Endothelial cell of umbilical vein (primary cell): ENCODE data around the gene MYO1C. TPM values are rescaled to one million over a fixed set of nuclear protein-coding genes. Genes with fewer than 3 reads are reported as not detected.

Source experiments
- BruUV-seq: library from RNA; stranded (reverse); fragments of 400-500 nt; replicated peaks from 2 replicates; lab custom pipeline; 2021; lab: Mats Ljungman, UMichigan
- CTCF ChIA-PET: fragments of 300-600, 350-600 bp; sonication (Branson Sonifier 250); formaldehyde crosslinking; loops from one replicate; lab custom pipeline; 2021; ENCODE audit warnings: antibody characterized with exemption, inconsistent platforms; lab: Charles Lee
- POLR2A ChIA-PET: fragments of 300-600, 350-600 bp; sonication (Branson Sonifier 250); formaldehyde crosslinking; loops from one replicate; lab custom pipeline; 2021; ENCODE audit warnings: antibody characterized with exemption, inconsistent platforms; lab: Charles Lee
- DNase-seq: peaks from one replicate; pipeline ENCODE4 v3.0.0-alpha.2; 2011; ENCODE audit warnings: low read depth, low spot score
- FAIRE-seq: peaks from 2 replicates; lab custom pipeline; 2011; peaks lifted over from hg19 to GRCh38; lab: Jason Lieb, UNC
- H2AFZ ChIP-seq: 2 replicates; pipeline ENCODE4 v1.6.0; 2012; ENCODE audit warnings: low read depth, low read length, control low read depth, inconsistent platforms
- H3K27ac ChIP-seq: 2 replicates; pipeline ENCODE4 v1.5.1; 2011; ENCODE audit warnings: low read depth, mild to moderate bottlenecking, control low read depth, low read length, moderate library complexity; ENCODE audit not compliant: insufficient read depth
- H3K27me3 ChIP-seq, 2 experiments: 2 replicates each; pipeline versions ENCODE4 v1.6.0 to v1.6.1; 2011; ENCODE audit warnings: low read length in 2 of 2, mixed read lengths in 1 of 2; ENCODE audit not compliant: control insufficient read depth in 2 of 2, insufficient read depth in 2 of 2
- H3K36me3 ChIP-seq, 2 experiments: 2 replicates in 1 of 2; 3 replicates in 1 of 2; pipeline ENCODE4 v1.5.1; 2011; ENCODE audit warnings: low read length in 2 of 2, mild to moderate bottlenecking in 1 of 2, moderate library complexity in 1 of 2; ENCODE audit not compliant: control insufficient read depth in 2 of 2, insufficient read depth in 2 of 2; ENCODE audit errors: extremely low read depth in 1 of 2
- H3K4me1 ChIP-seq: 3 replicates; pipeline ENCODE4 v1.5.1; 2011; ENCODE audit warnings: mild to moderate bottlenecking, low read length; ENCODE audit not compliant: control insufficient read depth, insufficient read depth; ENCODE audit errors: extremely low read depth
- H3K4me2 ChIP-seq: 2 replicates; pipeline ENCODE4 v1.6.1; 2011; ENCODE audit warnings: low read length, control low read depth, mixed read lengths; ENCODE audit not compliant: insufficient read depth
- H3K4me3 ChIP-seq, 3 experiments: fragments of 200-600 bp in 1 of 3; sonication (generic), shearing (Covaris generic) in 1 of 3; replicated peaks in 1 of 3; 2 replicates each; pipeline ENCODE4 v1.5.1; 2011 to 2016; ENCODE audit warnings: control low read depth in 3 of 3, low read length in 3 of 3, mild to moderate bottlenecking in 2 of 3, inconsistent platforms in 1 of 3, low read depth in 1 of 3, moderate library complexity in 1 of 3; ENCODE audit not compliant: insufficient read depth in 1 of 3
- H3K79me2 ChIP-seq: 2 replicates; pipeline ENCODE4 v1.6.0; 2012; ENCODE audit warnings: low read length, inconsistent platforms; ENCODE audit not compliant: control insufficient read depth, insufficient read depth
- H3K9ac ChIP-seq: replicated peaks from 2 replicates; pipeline ENCODE3; 2011; ENCODE audit warnings: low read length, control low read depth; ENCODE audit not compliant: insufficient read depth; ENCODE audit errors: extremely low read depth
- H3K9me1 ChIP-seq: replicated peaks from 3 replicates; pipeline ENCODE4 v1.6.0; 2011; ENCODE audit warnings: mild to moderate bottlenecking, low read length; ENCODE audit not compliant: control insufficient read depth, insufficient read depth; ENCODE audit errors: extremely low read depth
- H3K9me3 ChIP-seq: replicated peaks from 2 replicates; pipeline ENCODE4 v1.5.1; 2012; ENCODE audit warnings: low read length, inconsistent platforms; ENCODE audit not compliant: control insufficient read depth, insufficient read depth
- H4K20me1 ChIP-seq: replicated peaks from 2 replicates; pipeline ENCODE3; 2011; ENCODE audit warnings: mild to moderate bottlenecking, low read length; ENCODE audit not compliant: control insufficient read depth, insufficient read depth; ENCODE audit errors: extremely low read depth
- EZH2 ChIP-seq: IDR thresholded peaks from 2 replicates; pipeline ENCODE4 v1.6.1; 2012; ENCODE audit warnings: borderline replicate concordance, low read depth, mild to moderate bottlenecking, moderate library complexity, low read length, inconsistent platforms; ENCODE audit not compliant: severe bottlenecking
- FOS ChIP-seq: IDR thresholded peaks from 2 replicates; pipeline ENCODE4 v1.6.1; 2011; ENCODE audit warnings: mild to moderate bottlenecking, low read length, moderate library complexity, borderline replicate concordance; ENCODE audit not compliant: insufficient read depth
- GATA2 ChIP-seq: IDR thresholded peaks from 2 replicates; pipeline ENCODE4 v1.7.0; 2011; ENCODE audit warnings: low read depth, mild to moderate bottlenecking, moderate library complexity, mixed read lengths, low read length; ENCODE audit not compliant: insufficient read length, insufficient read depth
- POLR2A ChIP-seq: IDR thresholded peaks from 2 replicates; pipeline ENCODE4 v1.6.1; 2012; ENCODE audit warnings: low read depth, mild to moderate bottlenecking, control low read depth, low read length
- dilution Hi-C: fragments of 300-500 bp; cut with MboI; formaldehyde crosslinking; loops from one replicate; pipeline ENCODE4 v1.15.0; 2019; ENCODE audit warnings: low sequenced_read_pairs; ENCODE audit not compliant: extremely low pct_ligation_motif_present
- intact Hi-C: fragments of 100-400 bp; cut with micrococcal nuclease; formaldehyde crosslinking; loops from one replicate; pipeline ENCODE4 v1.10.0; 2022
- polyA plus RNA-seq, 4 experiments: library from polyadenylated mRNA; depleted of rRNA in 3 of 4; stranded (reverse) in 3 of 4; unstranded in 1 of 4; fragments of >200 nt; gene quantifications; 2 replicates each; pipeline versions ENCODE4 v1.2.1 to v1.2.3, GENCODE V29; 2011 to 2012; ENCODE audit warnings: missing spikeins in 1 of 4
- total RNA-seq: library from RNA; stranded (reverse); gene quantifications from 2 replicates; pipeline ENCODE4 v1.2.3, GENCODE V29; 2021
- TF ChIP-seq, protein P1 (sequence below): IDR thresholded peaks from 2 replicates; pipeline ENCODE4 v1.6.1; 2011; ENCODE audit not compliant: insufficient read depth, insufficient read length
- TF ChIP-seq, protein P2 (sequence below), 2 donors: IDR thresholded peaks; 1 replicate in 1 of 2; 2 replicates in 1 of 2; pipeline ENCODE4 v1.5.1; 2011; ENCODE audit warnings: low read length in 2 of 2, mild to moderate bottlenecking in 2 of 2, moderate library complexity in 2 of 2, control low read depth in 1 of 2, inconsistent platforms in 1 of 2, low read depth in 1 of 2; ENCODE audit not compliant: insufficient read depth in 1 of 2; ENCODE audit errors: extremely low read depth in 1 of 2

MYO1C gene
- total and polyA plus RNA-seq, 2 donors (not counting 3 experiments of a cell fraction or from before 2014, with no cell fraction given) = 141 to 206 TPM

DNA sequence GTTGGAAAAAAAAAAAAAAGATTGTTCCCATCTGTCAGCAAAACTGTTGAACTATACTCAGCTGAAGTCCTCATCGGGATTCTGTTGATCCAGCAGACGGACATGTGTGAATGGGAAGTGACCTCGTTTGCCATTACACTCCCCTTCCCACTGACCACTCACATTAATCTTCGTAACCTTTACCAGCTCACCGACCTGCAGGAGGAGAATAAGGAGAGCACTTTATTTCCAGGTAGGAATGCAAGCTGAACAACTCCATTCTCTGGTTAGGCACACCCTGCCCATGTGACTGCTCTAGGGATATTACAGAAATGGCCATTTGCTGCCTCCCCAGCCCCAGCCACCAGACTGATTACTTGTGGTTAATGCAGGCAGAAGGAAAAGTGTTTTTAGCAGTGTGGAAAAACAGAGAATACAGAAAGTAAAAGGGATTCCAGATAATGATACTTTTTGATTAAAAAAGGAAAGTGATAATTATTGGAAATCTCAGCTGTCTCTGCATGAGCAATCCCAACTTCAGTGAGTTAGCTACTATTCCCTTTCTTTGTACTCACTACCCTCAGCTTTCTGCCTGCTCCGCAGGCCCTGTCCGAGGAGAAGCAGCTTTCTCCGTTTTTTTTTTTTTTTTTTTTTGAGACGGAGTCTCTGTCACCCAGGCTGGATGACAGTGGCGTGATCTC lies 68.9 kb downstream of the MYO1C start:
- Histone ChIP-seq H2AFZ (no peak overlapping the region), H3K27me3 (no peaks in the 10 kb centered on the region), H3K4me3 (no peak overlapping the region), H3K79me2 (peaks cover 48% of the 10 kb centered on the region), H3K36me3 (peaks cover 5 to 12% of the 10 kb centered on the region in 2 experiments), H3K9me3 (no peaks in the 10 kb centered on the region), H3K9me1 (no peaks in the 10 kb centered on the region), H3K4me2 (peak overlapping the region; percentile 40), H3K4me1 (peaks cover 25% of the 10 kb centered on the region), H3K27ac (peak overlapping the region; percentile 90), H3K9ac (peak overlapping the region; percentile 44), H4K20me1 (peaks cover 4% of the 10 kb centered on the region)
- POLR2A ChIA-PET = interaction anchor here (0.6 to 1.1 kb wide), 2 partner anchors 29 to 32 kb away, joined by 3 to 4 read pairs; partner anchors contain the start of gene CRK
- DNase-seq (no peak), FAIRE-seq (no peak)
- no peak for TF ChIP-seq EZH2
- TF ChIP-seq, protein P1, sequence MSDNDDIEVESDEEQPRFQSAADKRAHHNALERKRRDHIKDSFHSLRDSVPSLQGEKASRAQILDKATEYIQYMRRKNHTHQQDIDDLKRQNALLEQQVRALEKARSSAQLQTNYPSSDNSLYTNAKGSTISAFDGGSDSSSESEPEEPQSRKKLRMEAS = no peak
- no peak for TF ChIP-seq POLR2A
- TF ChIP-seq, protein P2, sequence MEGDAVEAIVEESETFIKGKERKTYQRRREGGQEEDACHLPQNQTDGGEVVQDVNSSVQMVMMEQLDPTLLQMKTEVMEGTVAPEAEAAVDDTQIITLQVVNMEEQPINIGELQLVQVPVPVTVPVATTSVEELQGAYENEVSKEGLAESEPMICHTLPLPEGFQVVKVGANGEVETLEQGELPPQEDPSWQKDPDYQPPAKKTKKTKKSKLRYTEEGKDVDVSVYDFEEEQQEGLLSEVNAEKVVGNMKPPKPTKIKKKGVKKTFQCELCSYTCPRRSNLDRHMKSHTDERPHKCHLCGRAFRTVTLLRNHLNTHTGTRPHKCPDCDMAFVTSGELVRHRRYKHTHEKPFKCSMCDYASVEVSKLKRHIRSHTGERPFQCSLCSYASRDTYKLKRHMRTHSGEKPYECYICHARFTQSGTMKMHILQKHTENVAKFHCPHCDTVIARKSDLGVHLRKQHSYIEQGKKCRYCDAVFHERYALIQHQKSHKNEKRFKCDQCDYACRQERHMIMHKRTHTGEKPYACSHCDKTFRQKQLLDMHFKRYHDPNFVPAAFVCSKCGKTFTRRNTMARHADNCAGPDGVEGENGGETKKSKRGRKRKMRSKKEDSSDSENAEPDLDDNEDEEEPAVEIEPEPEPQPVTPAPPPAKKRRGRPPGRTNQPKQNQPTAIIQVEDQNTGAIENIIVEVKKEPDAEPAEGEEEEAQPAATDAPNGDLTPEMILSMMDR (IDR thresholded peaks at IDR 0.05; ENCODE audit: extremely low read depth in 1 of 2, insufficient read depth in 1 of 2, low read depth in 1 of 2, low read length in 2 of 2) = no peak
- TF ChIP-seq FOS = no peak
- no peak for TF ChIP-seq GATA2
- no TSS peak for BruUV-seq
- CTCF ChIA-PET = interaction anchor here (0.7 to 2.0 kb wide), 7 partner anchors 9 to 191 kb away, joined by 3 to 21 read pairs (median 4); no protein-coding TSS in a partner anchor
- dilution Hi-C loops (no loop called here), intact Hi-C loops (loop anchor here (1.0 to 2.0 kb wide), 3 partner anchors 10 to 23 kb away; partner anchors contain the start of gene YWHAE)
